Measurements from ENCODE around the gene HEATR1.

Gene HEATR1

DNA sequence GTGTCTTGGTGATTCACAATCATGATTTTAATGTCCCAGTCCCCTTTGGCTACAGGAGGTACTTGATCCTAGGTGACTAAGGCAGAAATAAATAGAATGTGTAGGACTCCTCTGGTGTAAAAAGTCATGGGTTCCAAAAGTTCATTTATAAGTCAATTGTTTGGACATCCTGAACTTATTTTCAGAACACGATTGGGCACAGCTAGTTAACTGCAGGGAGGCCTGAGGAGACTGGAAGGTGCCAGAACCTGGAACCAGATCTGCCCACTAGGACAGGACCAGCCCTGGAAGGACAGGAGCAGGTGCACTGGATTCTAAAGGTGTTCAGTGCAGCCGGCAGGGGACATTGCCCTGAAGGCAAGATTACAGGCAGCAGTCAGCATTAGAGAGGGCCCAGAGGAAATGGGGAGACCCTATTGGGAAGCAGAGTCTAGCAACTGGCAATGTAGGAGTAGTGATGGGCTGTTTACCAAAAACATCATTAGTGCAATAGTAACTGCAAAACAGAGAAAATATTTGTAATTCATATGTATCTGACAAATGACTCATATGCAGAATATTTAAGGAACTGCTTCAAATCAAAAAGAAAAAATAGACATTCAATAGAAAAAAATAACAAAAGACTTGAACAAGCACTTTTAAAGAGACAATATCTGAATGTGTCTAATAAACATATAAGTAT, 23.6 kb upstream of the HEATR1 start:
- H3K27me3 ChIP-seq (ENCODE audit: control insufficient read depth, low read length), result peaks cover 6% of the 10 kb centered on the region; the same call in 1 of the 2 replicates
- TF ChIP-seq, protein P1, sequence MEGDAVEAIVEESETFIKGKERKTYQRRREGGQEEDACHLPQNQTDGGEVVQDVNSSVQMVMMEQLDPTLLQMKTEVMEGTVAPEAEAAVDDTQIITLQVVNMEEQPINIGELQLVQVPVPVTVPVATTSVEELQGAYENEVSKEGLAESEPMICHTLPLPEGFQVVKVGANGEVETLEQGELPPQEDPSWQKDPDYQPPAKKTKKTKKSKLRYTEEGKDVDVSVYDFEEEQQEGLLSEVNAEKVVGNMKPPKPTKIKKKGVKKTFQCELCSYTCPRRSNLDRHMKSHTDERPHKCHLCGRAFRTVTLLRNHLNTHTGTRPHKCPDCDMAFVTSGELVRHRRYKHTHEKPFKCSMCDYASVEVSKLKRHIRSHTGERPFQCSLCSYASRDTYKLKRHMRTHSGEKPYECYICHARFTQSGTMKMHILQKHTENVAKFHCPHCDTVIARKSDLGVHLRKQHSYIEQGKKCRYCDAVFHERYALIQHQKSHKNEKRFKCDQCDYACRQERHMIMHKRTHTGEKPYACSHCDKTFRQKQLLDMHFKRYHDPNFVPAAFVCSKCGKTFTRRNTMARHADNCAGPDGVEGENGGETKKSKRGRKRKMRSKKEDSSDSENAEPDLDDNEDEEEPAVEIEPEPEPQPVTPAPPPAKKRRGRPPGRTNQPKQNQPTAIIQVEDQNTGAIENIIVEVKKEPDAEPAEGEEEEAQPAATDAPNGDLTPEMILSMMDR (IDR thresholded peaks at IDR 0.05; ENCODE audit: low read depth, low read length, poor library complexity, severe bottlenecking), result no peak
- TF ChIP-seq EZH2phosphoT487 (IDR thresholded peaks at IDR 0.05; ENCODE audit: borderline replicate concordance, low read length), result no peak
- no peaks in the 10 kb centered on the region for H3K4me1 ChIP-seq (ENCODE audit: control insufficient read depth, low read length)
- H3K4me2 ChIP-seq (ENCODE audit: low read length), result no peak overlapping the region
- no peaks in the 10 kb centered on the region for H3K9me2 ChIP-seq (replicated peaks; ENCODE audit: control insufficient read depth, low read length)
- H3F3A ChIP-seq (ENCODE audit: control insufficient read depth, insufficient read depth), result no peaks in the 10 kb centered on the region
- no peaks in the 10 kb centered on the region; the same call in 1 of the 2 replicates for H3K9me3 ChIP-seq (ENCODE audit: control insufficient read depth, insufficient read depth, low read length)
- no peaks in the 10 kb centered on the region for H3K79me2 ChIP-seq (ENCODE audit: control insufficient read depth, low read length)
- H3K4me3 ChIP-seq (ENCODE audit: low read length), result no peak overlapping the region
- no peak overlapping the region for H3K27ac ChIP-seq (ENCODE audit: low read depth, low read length)
- no peaks in the 10 kb centered on the region for H3K36me3 ChIP-seq (ENCODE audit: control insufficient read depth, low read length)
- H4K20me1 ChIP-seq (ENCODE audit: control insufficient read depth, insufficient read depth, low read depth, low read length), result no peaks in the 10 kb centered on the region

DNA sequence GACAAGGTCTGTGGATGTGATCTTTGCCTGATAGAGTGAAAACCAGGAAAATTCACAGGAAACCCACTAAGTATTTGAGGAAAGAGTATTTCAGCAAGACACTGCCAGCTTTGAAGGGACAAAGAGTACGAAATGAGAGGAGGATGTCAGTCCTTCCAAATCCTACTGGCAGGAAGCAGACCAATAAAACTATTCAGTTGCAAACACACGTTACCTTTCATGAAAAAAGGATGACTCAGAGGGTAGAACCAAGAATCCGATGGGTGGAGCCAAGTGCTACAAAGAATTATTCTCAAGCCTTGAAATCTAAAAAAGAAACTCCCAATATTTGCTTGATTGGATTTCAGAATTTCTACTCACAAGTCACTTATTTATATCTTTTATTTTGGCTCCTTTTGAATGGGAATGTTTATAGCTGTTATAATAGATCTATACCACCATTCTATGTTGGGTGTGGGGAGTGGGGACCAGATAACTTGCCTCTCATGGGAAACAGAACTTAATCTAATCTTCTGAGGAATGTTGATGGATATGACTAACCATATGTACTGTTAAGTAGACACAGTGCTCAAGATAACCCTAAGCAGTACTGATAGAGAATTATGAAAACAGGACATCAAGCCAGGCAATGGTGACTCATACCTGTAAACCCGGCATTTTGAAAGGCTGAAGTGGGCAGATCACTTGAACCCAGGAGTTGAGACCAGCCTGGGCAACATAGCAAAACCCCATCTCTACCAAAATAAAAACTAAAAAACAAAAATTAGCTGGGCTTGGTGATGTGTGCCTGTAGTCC, 19.3 kb upstream of the HEATR1 start:
- Histone ChIP-seq H3K4me2 (ENCODE audit: low read length) (no peak overlapping the region), H3K9me3 (ENCODE audit: control insufficient read depth, insufficient read depth, low read length) (peaks cover 4% of the 10 kb centered on the region; the same call in 1 of the 2 replicates), H3K79me2 (ENCODE audit: control insufficient read depth, low read length) (no peaks in the 10 kb centered on the region), H3K4me1 (ENCODE audit: control insufficient read depth, low read length) (no peaks in the 10 kb centered on the region), H3K27me3 (ENCODE audit: control insufficient read depth, low read length) (peaks cover 6% of the 10 kb centered on the region; the same call in 1 of the 2 replicates), H4K20me1 (ENCODE audit: control insufficient read depth, insufficient read depth, low read depth, low read length) (no peaks in the 10 kb centered on the region), H3K9me2 (replicated peaks; ENCODE audit: control insufficient read depth, low read length) (no peaks in the 10 kb centered on the region), H3K36me3 (ENCODE audit: control insufficient read depth, low read length) (no peaks in the 10 kb centered on the region), H3F3A (ENCODE audit: control insufficient read depth, insufficient read depth) (no peaks in the 10 kb centered on the region), H3K27ac (ENCODE audit: low read depth, low read length) (no peak overlapping the region), H3K4me3 (ENCODE audit: low read length) (no peak overlapping the region)
- TF ChIP-seq, protein P1 (IDR thresholded peaks at IDR 0.05; ENCODE audit: low read depth, low read length, poor library complexity, severe bottlenecking), result no peak
- TF ChIP-seq EZH2phosphoT487 (IDR thresholded peaks at IDR 0.05; ENCODE audit: borderline replicate concordance, low read length), result no peak

DNA sequence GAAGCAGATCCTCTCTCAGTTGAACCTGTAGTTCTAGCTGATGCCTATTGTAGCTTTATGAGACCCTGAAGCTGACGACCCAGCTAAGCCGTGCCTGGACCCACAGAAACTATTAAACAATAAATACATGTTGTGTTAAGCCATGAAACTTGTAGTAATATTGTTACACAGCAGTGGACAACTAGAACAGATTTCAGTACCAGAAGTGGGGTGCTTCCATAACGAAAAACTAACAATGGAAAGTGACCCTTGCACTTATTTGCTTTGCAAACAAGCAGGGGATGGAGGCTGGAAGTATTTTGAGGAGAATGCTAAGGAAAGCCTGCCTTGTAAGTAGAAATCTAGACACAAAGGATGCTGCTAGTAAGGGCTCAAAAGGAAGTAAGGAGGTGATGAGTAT, 18.1 kb upstream of the HEATR1 start:
- H3K4me3 ChIP-seq (ENCODE audit: low read length), result no peak overlapping the region

More for the DNA sequence above, 18.1 kb upstream of the HEATR1 start:
- H3K4me1 ChIP-seq (ENCODE audit: control insufficient read depth, low read length), result no peaks in the 10 kb centered on the region
- no peaks in the 10 kb centered on the region for H3F3A ChIP-seq (ENCODE audit: control insufficient read depth, insufficient read depth)
- no peaks in the 10 kb centered on the region for H4K20me1 ChIP-seq (ENCODE audit: control insufficient read depth, insufficient read depth, low read depth, low read length)
- no peak overlapping the region for H3K27ac ChIP-seq (ENCODE audit: low read depth, low read length)
- H3K9me2 ChIP-seq (replicated peaks; ENCODE audit: control insufficient read depth, low read length), result no peaks in the 10 kb centered on the region
- no peak overlapping the region for H3K4me2 ChIP-seq (ENCODE audit: low read length)
- H3K36me3 ChIP-seq (ENCODE audit: control insufficient read depth, low read length), result no peaks in the 10 kb centered on the region
- H3K9me3 ChIP-seq (ENCODE audit: control insufficient read depth, insufficient read depth, low read length), result peaks cover 4% of the 10 kb centered on the region; the same call in 1 of the 2 replicates
- no peaks in the 10 kb centered on the region for H3K79me2 ChIP-seq (ENCODE audit: control insufficient read depth, low read length)
- TF ChIP-seq EZH2phosphoT487 (IDR thresholded peaks at IDR 0.05; ENCODE audit: borderline replicate concordance, low read length), result no peak
- TF ChIP-seq, protein P1 (IDR thresholded peaks at IDR 0.05; ENCODE audit: low read depth, low read length, poor library complexity, severe bottlenecking), result no peak
- peaks cover 6% of the 10 kb centered on the region; the same call in 1 of the 2 replicates for H3K27me3 ChIP-seq (ENCODE audit: control insufficient read depth, low read length)
